ENCODE results near the gene DNAJB8.

DNAJB8 gene

DNA sequence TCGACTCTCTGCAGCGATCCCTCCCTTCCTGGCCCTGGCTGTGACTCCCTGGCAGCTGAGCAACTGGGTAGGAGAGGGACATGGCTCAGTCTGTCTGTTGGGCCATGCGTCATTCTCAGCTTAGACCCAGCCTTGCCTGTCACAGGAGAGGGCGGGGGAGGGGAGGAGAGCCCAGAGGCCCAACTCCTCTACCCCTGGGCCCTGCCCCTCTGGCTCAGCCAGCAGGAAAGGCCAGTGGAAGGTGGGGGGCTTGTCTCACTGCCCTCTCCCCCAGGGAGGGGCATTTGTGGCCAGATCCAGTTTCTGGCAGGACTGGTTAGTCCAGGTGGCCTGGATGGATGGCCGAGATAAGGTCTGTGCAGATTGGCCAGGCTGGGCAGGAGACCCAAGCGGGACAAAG lies 31.6 kb downstream of the DNAJB8 start:
- DNase-seq (ENCODE audit: low spot score), result no peak
- TF ChIP-seq, protein P1, sequence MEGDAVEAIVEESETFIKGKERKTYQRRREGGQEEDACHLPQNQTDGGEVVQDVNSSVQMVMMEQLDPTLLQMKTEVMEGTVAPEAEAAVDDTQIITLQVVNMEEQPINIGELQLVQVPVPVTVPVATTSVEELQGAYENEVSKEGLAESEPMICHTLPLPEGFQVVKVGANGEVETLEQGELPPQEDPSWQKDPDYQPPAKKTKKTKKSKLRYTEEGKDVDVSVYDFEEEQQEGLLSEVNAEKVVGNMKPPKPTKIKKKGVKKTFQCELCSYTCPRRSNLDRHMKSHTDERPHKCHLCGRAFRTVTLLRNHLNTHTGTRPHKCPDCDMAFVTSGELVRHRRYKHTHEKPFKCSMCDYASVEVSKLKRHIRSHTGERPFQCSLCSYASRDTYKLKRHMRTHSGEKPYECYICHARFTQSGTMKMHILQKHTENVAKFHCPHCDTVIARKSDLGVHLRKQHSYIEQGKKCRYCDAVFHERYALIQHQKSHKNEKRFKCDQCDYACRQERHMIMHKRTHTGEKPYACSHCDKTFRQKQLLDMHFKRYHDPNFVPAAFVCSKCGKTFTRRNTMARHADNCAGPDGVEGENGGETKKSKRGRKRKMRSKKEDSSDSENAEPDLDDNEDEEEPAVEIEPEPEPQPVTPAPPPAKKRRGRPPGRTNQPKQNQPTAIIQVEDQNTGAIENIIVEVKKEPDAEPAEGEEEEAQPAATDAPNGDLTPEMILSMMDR (IDR thresholded peaks at IDR 0.05; ENCODE audit: extremely low read depth, missing control alignments), result no peak

GRCh38 chr3:128434524-128434923 lies 32.2 kb downstream of the DNAJB8 start:
- no peak for DNase-seq (ENCODE audit: low spot score)
- TF ChIP-seq, protein P1 (IDR thresholded peaks at IDR 0.05; ENCODE audit: extremely low read depth, missing control alignments), result no peak

- DNase-seq (ENCODE audit: low spot score), result no peak
- TF ChIP-seq, protein P1 (IDR thresholded peaks at IDR 0.05; ENCODE audit: extremely low read depth, missing control alignments), result no peak
Observed at GRCh38 chr3:128433837-128434165, 32.9 kb downstream of the DNAJB8 start.

DNA sequence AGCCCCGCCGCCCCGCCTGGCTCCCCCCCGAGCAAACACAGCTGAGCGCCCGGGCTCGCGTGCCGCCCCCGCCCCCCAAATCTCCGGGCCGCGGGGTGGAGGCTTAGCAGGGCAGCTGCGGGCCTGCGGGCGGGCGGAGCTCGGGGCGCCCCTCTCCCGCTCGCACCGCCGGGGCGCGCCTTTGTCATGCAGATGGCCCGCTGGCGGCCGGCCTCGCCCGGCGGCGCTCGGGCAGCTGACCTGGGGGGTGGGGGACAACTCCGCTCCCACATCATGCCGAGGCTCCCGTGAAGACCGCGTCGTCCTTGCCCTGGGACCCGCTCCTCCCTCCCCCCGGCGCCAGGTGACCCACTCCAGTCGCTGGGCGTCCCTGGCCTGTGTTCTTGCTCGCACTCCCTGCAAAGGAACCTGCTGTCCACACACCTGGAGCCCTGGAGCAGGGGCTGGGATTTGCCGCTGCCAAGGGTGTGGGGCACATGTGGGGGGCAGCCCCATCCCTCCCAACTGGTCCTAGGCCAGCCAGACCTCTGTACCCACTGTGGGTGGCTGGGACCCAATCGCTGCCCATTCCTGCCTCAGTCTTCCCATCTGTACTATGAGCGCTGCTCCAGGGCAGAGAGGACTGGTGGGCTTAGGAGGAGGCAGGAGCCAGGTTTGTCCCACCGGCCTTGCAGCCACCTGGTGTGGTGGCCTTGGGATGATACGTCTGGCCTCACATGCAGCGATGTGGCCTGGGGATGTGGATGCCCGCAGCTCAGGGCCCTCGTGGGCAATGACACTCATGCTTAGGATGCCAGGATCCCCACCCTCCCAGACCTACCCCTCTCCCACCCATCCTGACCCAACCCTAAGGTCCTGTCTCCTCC lies 33.5 kb downstream of the DNAJB8 start:
- no peak for DNase-seq (ENCODE audit: low spot score)
- TF ChIP-seq, protein P1 (IDR thresholded peaks at IDR 0.05; ENCODE audit: extremely low read depth, missing control alignments), result no peak

GRCh38 chr3:128432301-128432970 lies 34.3 kb downstream of the DNAJB8 start:
- DNase-seq (ENCODE audit: low spot score), result no peak
- TF ChIP-seq, protein P1 (IDR thresholded peaks at IDR 0.05; ENCODE audit: extremely low read depth, missing control alignments), result no peak

DNA sequence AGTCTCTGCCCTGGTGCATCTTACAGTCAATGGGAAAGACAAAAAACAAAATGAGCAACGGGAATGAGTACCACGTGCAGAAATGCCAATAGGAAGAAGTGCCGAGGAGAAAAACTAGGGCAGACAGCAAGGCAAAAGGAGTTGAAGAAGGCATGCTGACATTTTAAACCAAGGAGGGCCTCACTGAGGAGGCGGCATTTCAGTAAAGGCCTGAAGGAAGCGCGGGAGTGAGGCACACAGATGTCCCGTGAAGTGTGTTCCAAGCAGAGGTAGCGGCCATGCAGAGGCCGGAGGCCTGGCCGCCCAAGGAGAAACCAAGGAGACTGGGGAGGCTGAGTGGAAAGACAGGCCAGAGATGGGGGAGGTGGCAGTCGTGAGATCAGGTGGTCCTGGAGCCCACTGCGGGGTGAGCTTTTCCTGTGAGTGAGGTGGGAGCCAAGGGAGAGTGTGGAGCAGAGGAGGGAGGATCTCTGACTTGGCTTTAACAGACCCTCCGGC lies 34.8 kb downstream of the DNAJB8 start:
- TF ChIP-seq, protein P1 (IDR thresholded peaks at IDR 0.05; ENCODE audit: extremely low read depth, missing control alignments), result no peak
- DNase-seq (ENCODE audit: low spot score), result no peak

DNA sequence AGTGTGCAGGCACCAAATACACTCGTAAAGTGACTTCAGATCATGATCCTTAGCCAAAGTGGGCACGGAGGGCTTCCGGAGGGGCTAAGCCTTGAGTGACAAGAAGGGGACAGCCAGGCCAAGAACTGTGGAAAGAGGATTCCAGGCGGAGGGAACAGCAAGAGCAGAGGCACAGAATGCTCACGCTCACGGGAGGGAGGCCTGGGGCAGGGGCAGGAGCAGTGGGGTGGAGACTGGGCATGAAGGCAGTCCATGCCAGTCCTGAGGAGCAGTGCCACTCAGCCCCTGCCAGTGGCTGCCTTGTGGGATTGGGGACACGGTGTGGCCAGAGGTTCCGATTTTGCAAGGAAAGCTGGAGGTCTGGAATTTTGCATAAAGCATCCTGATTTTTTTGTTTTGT lies 36.0 kb downstream of the DNAJB8 start:
- DNase-seq (ENCODE audit: low spot score), result no peak
- TF ChIP-seq, protein P1 (IDR thresholded peaks at IDR 0.05; ENCODE audit: extremely low read depth, missing control alignments), result no peak

All from GM20000 (cell line).